GM03348 (cell line): ENCODE results near the gene TSFM.
"Not testable (repeated sequence)": the region's sequence is repeated elsewhere in the genome, so short reads cannot be mapped to it uniquely, and the experiment has no call there.

ENCODE experiments used
- DNase-seq: peaks from one replicate; pipeline ENCODE4 v3.0.0; 2012; ENCODE audit warnings: low spot score

TSFM gene

DNA sequence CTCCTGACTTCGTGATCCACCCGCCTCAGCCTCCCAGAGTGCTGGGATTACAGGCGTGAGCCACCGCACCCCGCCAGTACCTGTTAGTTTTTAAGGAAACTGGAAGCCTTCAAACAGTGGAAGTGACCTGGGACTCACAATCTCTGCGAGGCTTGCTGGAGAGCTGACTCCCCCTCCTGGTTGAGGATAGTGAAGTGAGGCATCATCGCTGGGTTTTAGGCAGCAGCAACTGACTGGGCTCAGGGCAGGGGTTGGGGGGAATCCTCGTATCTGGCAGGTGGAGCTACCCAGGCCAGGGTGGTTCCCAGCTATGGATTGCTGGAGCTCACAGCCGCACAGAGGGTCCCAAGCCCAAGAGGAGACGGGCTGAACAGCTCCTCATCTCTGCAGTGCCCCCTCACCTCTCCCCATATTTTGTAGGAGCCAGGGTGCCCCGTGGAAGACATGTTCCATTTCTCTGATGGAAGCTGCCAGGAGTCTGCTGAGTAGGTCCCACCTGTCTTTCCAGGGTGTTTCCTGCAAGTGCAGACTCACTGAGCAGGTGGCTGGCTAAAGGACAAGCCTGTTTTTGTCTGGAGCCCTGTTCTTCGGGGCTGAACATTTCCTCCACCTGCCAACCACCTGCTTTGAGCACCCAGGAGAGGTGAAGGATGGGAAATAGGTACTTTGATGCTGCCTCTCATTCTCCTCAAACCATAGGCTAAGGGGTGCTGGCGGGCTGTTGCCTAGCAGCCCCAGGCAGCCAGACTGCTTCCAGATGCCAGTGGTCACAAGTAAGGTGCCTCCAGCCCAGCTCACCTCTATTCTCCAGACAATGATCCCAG, 32.8 kb downstream of the TSFM start:
- no peak for DNase-seq

GRCh38 chr12:57816001-57816854, 33.6 kb downstream of the TSFM start:
- no peak for DNase-seq

DNA sequence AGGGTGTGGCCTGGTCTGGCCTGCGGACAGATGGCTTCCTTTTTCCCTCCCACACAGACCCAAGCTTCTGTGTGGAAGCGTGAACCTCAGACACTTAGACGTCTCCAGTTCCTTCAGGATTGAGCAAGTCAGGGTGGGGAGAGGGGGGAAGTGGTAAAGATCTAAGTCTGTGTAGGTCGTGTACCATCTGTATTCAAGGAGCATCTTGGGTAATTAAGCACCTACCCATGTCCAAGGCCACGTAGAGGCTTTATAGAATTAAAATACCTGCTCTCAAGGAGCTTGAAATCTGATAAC, 34.2 kb downstream of the TSFM start:
- peak; percentile 76 for DNase-seq

- DNase-seq = no peak
Measured at GRCh38 chr12:57817261-57817989, 34.8 kb downstream of the TSFM start.

DNA sequence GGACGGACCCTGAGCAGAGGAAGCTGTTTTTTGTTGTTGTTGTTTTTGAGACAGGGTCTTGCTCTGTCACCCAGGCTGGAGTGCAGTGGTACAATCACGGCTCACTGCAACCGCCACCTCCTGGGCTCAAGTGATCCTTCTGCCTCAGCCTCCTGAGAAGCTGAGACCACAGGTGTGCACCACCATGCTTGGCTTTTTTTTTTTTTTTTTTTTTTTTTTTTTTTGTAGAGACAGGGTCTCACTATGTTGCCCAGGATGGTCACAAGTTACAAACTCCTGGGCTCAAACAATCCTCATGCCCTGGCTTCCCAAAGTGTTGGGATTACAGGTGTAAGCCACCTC, 35.4 kb downstream of the TSFM start:
- DNase-seq = not testable (repeated sequence)

DNA sequence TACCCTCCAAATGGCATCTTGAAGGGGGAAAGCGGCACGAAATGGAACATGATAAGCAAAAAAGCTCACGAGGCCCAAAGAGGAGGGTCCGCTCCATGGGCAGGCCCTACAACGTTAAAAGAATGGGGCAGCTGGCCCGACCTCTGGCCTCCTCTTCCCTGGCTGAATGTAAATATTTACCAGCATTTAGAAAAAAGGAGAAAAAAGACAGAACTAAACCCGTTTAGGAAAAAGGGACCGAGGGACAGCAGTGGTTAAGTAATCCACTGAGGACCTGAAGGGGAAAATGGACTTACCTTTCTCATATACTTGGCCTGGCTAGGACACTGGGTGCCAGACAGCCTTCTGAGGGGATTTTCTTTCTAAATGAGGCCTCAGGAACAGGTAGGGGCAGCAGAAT, 37.5 kb downstream of the TSFM start:
- DNase-seq = not testable (repeated sequence)

DNA sequence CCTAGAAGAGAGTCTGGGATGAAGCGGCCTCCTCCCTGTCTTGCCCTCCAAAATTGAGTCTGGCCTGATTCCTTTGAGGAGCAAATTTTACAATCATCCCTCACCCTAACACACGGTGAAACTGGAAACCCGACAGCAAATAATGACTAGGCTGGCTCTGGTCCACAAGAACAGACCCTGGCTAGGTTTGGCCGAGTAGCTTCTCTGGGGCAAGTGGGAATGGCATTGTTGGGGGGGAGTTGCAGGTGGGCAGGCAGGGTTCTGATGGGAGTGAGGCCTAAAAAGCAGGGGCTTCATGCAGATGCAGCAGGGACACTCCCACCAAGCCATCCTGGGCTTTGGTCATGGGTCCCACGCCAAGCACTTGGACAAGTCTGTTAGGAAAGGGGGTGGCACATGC, 38.4 kb downstream of the TSFM start:
- not testable (repeated sequence) for DNase-seq

- DNase-seq = no peak
Measured at GRCh38 chr12:57821474-57822214, 39.1 kb downstream of the TSFM start.

GRCh38 chr12:57822392-57823130, 40.0 kb downstream of the TSFM start:
- DNase-seq = no peak

GRCh38 chr12:57823131-57823907, 40.7 kb downstream of the TSFM start:
- no peak for DNase-seq

DNA sequence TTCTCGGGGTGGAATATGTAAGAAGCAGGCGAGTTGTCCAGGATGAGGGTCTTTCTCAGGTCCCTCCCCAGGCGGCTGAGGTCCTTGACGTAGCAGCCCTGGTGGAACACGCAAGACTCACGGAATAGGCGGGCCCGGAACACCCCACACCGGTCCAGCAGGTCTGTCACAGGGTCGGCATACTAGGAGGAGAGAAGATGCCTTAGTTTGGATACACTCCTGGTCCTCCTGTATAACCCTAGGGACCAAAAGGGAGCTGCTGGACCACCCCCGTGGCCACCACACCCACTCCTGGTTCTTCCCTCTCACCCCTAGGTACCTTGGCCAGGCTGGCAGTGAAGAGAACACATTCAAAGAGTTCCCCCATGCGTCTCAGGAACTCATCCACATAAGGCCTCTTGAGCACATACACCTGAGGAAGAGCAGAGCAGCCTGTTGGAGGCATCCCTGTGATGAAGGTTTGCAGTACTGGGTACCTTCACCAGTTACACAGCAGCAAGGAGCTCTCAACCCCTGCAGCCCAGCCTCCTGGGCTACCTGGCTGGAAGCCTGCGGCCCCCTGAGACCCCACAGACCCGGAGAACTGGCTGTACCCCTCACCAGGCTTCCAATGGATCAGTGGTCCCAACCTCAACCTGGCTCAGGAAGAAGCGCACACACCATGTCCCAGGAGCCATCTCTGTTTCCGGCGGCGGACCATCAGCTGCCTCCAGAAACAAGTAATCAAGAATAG, 41.5 kb downstream of the TSFM start:
- DNase-seq = no peak

- no peak for DNase-seq
Measured at GRCh38 chr12:57825451-57825850, 42.9 kb downstream of the TSFM start.

GRCh38 chr12:57826400-57826799, 43.8 kb downstream of the TSFM start:
- DNase-seq = no peak

GRCh38 chr12:57826966-57827365, 44.4 kb downstream of the TSFM start:
- DNase-seq = no peak

DNA sequence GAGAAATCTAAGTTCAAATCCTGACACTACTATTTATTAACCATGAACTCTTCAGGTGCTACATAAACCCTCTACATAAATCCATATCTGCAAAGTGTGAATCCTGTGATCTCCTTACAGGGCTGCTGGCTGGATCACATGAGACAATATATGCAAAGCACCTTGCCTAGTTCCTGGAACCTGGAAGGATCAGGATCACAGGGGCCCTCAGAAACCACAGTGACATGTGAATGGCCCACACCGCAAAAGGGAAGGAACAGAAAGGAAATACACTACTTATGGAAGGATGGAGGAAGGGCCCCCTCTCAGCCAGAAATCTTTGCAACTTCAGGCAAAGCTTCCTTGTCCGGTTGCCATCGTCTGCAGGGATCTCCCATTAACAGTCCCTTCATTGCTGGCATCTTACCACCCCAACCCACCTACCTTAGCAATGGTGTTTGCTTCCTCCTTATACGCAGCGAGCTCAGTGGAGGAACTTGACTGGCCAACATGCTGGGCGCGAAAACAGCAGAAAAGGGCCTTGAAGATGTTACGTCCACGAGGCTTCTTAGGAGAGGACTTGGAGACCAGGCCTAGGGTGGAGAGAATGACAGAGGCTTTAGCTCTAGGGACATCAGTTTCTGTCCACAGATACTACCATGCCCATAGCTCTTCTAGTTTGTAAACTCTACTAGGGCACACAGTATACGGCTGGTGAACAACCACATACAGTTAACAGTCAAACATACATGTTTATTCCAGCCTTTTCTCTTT, 46.6 kb downstream of the TSFM start:
- no peak for DNase-seq

- DNase-seq = no peak
Measured at GRCh38 chr12:57830393-57830792, 47.8 kb downstream of the TSFM start.

- peak; percentile 34 for DNase-seq
Measured at GRCh38 chr12:57832966-57833365, 50.4 kb downstream of the TSFM start.

- DNase-seq = no peak
Measured at GRCh38 chr12:57833672-57834071, 51.1 kb downstream of the TSFM start.
